CD14-positive monocyte (primary cell): ENCODE measurements around the gene PAPSS2. TPM values are rescaled to one million over a fixed set of nuclear protein-coding genes. Genes with fewer than 3 reads are reported as not detected.
A peak's percentile ranks its signal among the peaks of the same experiment; 100 is the strongest.

Experiments used
- DNase-seq, 3 donors: peaks; one replicate each; pipeline ENCODE4 v3.0.0-alpha.2; 2011 to 2022
- H2AFZ ChIP-seq: 2 replicates; pipeline ENCODE4 v1.6.0; 2012; ENCODE audit warnings: mild to moderate bottlenecking, low read depth, low read length, inconsistent platforms; ENCODE audit not compliant: insufficient read depth, poor library complexity, severe bottlenecking
- H3K27ac ChIP-seq, 2 donors: 1 replicate in 1 of 2; 2 replicates in 1 of 2; pipeline ENCODE4 v1.5.1; 2012 to 2013; ENCODE audit warnings: low read length in 2 of 2, control low read depth in 1 of 2, inconsistent platforms in 1 of 2, low read depth in 1 of 2, mild to moderate bottlenecking in 1 of 2
- H3K27me3 ChIP-seq, 2 donors: one replicate each; pipeline versions ENCODE4 v1.6.0 to v1.6.1; 2011 to 2013; ENCODE audit warnings: low read length in 2 of 2; ENCODE audit not compliant: control insufficient read depth in 2 of 2, insufficient read depth in 2 of 2
- H3K36me3 ChIP-seq, 2 donors: replicated peaks in 1 of 2; 1 replicate in 1 of 2; 2 replicates in 1 of 2; pipeline versions ENCODE4 v1.5.1 to v1.6.1; 2012 to 2013; ENCODE audit warnings: low read length in 2 of 2, control low read depth in 1 of 2, inconsistent platforms in 1 of 2, mild to moderate bottlenecking in 1 of 2; ENCODE audit not compliant: insufficient read depth in 2 of 2, control insufficient read depth in 1 of 2
- H3K4me1 ChIP-seq, 2 donors: 1 replicate in 1 of 2; 2 replicates in 1 of 2; pipeline versions ENCODE4 v1.5.1 to v1.6.1; 2012 to 2013; ENCODE audit warnings: low read length in 2 of 2, control low read depth in 1 of 2, inconsistent platforms in 1 of 2, mild to moderate bottlenecking in 1 of 2, moderate library complexity in 1 of 2; ENCODE audit not compliant: insufficient read depth in 2 of 2, control insufficient read depth in 1 of 2
- H3K4me2 ChIP-seq: replicated peaks from 2 replicates; pipeline ENCODE3; 2012; ENCODE audit warnings: low read length, moderate library complexity, mild to moderate bottlenecking; ENCODE audit not compliant: poor library complexity, severe bottlenecking; ENCODE audit errors: extremely low read depth
- H3K4me3 ChIP-seq, 3 experiments: fragments of 200-600 bp in 1 of 3; sonication (generic) in 1 of 3; replicated peaks in 1 of 3; 1 replicate in 2 of 3; 2 replicates in 1 of 3; pipeline ENCODE4 v1.5.1; 2011 to 2013; ENCODE audit warnings: low read length in 3 of 3, mild to moderate bottlenecking in 3 of 3, control low read depth in 2 of 3, low read depth in 2 of 3, inconsistent platforms in 1 of 3, moderate library complexity in 1 of 3
- H3K79me2 ChIP-seq: 2 replicates; pipeline ENCODE4 v1.6.0; 2012; ENCODE audit warnings: mild to moderate bottlenecking, control low read depth, inconsistent platforms, low read length, moderate library complexity; ENCODE audit not compliant: insufficient read depth
- H3K9ac ChIP-seq: 2 replicates; pipeline ENCODE4 v1.6.0; 2017; ENCODE audit warnings: low read length, mild to moderate bottlenecking; ENCODE audit not compliant: insufficient read depth, poor library complexity, severe bottlenecking
- H3K9me3 ChIP-seq, 2 donors: replicated peaks in 1 of 2; 1 replicate in 1 of 2; 2 replicates in 1 of 2; pipeline versions ENCODE4 v1.5.1 to v1.6.1; 2012 to 2013; ENCODE audit warnings: low read length in 2 of 2, control low read depth in 1 of 2; ENCODE audit not compliant: control insufficient read depth in 1 of 2, insufficient read depth in 1 of 2
- H4K20me1 ChIP-seq: 2 replicates; pipeline ENCODE4 v1.6.0; 2012; ENCODE audit warnings: mild to moderate bottlenecking, low read length, control low read depth, moderate library complexity; ENCODE audit not compliant: insufficient read depth
- H3K27ac Mint-ChIP-seq, 7 donors: one replicate each; pipeline ENCODE4 v1.8.0; 2020; ENCODE audit warnings: mild to moderate bottlenecking in 7 of 7, mixed read lengths in 7 of 7, moderate library complexity in 6 of 7, inconsistent platforms in 2 of 7
- H3K27me3 Mint-ChIP-seq, 3 donors: one replicate each; pipeline ENCODE4 v1.8.0; 2021 to 2022; ENCODE audit warnings: low read depth in 3 of 3, mild to moderate bottlenecking in 3 of 3, mixed read lengths in 3 of 3, moderate library complexity in 3 of 3, inconsistent platforms in 1 of 3
- H3K36me3 Mint-ChIP-seq, 2 donors: one replicate each; pipeline ENCODE4 v1.8.0; 2020; ENCODE audit warnings: mixed read lengths in 2 of 2, inconsistent platforms in 1 of 2, mild to moderate bottlenecking in 1 of 2
- H3K4me1 Mint-ChIP-seq: one replicate; pipeline ENCODE4 v1.8.0; 2020; ENCODE audit warnings: mild to moderate bottlenecking, mixed read lengths
- H3K4me3 Mint-ChIP-seq, 2 donors: one replicate each; pipeline ENCODE4 v1.8.0; 2020; ENCODE audit warnings: mild to moderate bottlenecking in 2 of 2, mixed read lengths in 2 of 2, moderate library complexity in 1 of 2
- H3K9me3 Mint-ChIP-seq, 7 donors: one replicate each; pipeline ENCODE4 v1.8.0; 2020 to 2022; ENCODE audit warnings: mixed read lengths in 7 of 7, mild to moderate bottlenecking in 6 of 7, moderate library complexity in 6 of 7, inconsistent platforms in 2 of 7
- WGBS: methylation state at CpG from one replicate; pipeline ENCODE4 v1.1.5; 2013; ENCODE audit warnings: missing lambda C conversion rate; ENCODE audit not compliant: insufficient coverage; 5-methylcytosine and 5-hydroxymethylcytosine counted together
- intact Hi-C, 2 donors: fragments of 100-400 bp; cut with micrococcal nuclease; formaldehyde crosslinking; loops; one replicate each; pipeline versions ENCODE4 v1.15.0 to v1.15.1; 2023
- polyA plus RNA-seq, 3 donors: library from polyadenylated mRNA; depleted of rRNA in 1 of 3; unstranded in 2 of 3; stranded (reverse) in 1 of 3; fragments of 300-500 nt in 2 of 3; fragments of >200 nt in 1 of 3; fragmentation: Illumina TruSeq in 2 of 3; gene quantifications; 1 replicate in 2 of 3; 2 replicates in 1 of 3; pipeline ENCODE4 v1.2.3, GENCODE V29; 2012 to 2021
- TF ChIP-seq, protein P1 (sequence below): fragments of 200-600 bp; IDR thresholded peaks from one replicate; pipeline ENCODE4 v1.8.0; 2022; ENCODE audit warnings: antibody characterized with exemption, mild to moderate bottlenecking

Gene PAPSS2
- polyA plus RNA-seq, 3 donors = 3.5 to 6.5 (median 6.2) TPM

DNA sequence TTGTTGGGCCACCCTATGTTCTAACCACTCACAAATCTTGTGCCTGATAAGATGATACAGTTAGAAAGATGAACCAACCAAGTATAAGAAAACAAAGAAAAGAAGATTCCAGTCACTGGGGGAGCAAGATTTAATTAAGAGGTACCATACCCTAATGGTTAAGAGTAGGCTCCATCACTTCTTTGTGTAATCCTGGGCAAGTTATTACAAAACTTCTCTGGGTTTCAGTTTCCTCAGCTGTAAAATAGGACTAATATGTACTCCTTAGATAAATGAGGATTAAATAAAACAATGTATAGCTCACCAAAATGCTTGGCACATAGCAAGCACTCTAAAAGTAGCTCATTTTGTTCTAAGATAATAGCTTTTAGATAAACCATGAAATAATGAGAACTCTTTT is 99.9 kb downstream of the PAPSS2 start:
- Mint-ChIP-seq H3K9me3 (no peaks in the 10 kb centered on the region), H3K4me3 (no peak overlapping the region), H3K36me3 (peaks cover 25% of the 10 kb centered on the region in 2 donors), H3K4me1 (peaks cover 33% of the 10 kb centered on the region), H3K27me3 (no peaks in the 10 kb centered on the region), H3K27ac (peak overlapping the region in 5 of 7 donors; percentile 3 to 82 (median 62))
- intact Hi-C loops = loop anchor here in 1 of 2 donors (5.0 kb wide), 1 partner anchor 102 kb away; the partner anchor contains the start of gene PAPSS2
- Histone ChIP-seq H3K79me2 (no peaks in the 10 kb centered on the region), H3K36me3 (peaks cover 16 to 24% of the 10 kb centered on the region in 2 donors), H3K27ac (peak overlapping the region in 1 of 2 donors; percentile 47), H3K9ac (no peak overlapping the region), H3K9me3 (no peaks in the 10 kb centered on the region), H3K4me3 (no peak overlapping the region), H4K20me1 (no peaks in the 10 kb centered on the region), H3K4me1 (peaks cover 19 to 21% of the 10 kb centered on the region in 2 donors), H3K27me3 (no peaks in the 10 kb centered on the region), H2AFZ (no peak overlapping the region), H3K4me2 (no peak overlapping the region)
- DNase-seq = peak in 1 of 3 donors; percentile 18
- TF ChIP-seq, protein P1, sequence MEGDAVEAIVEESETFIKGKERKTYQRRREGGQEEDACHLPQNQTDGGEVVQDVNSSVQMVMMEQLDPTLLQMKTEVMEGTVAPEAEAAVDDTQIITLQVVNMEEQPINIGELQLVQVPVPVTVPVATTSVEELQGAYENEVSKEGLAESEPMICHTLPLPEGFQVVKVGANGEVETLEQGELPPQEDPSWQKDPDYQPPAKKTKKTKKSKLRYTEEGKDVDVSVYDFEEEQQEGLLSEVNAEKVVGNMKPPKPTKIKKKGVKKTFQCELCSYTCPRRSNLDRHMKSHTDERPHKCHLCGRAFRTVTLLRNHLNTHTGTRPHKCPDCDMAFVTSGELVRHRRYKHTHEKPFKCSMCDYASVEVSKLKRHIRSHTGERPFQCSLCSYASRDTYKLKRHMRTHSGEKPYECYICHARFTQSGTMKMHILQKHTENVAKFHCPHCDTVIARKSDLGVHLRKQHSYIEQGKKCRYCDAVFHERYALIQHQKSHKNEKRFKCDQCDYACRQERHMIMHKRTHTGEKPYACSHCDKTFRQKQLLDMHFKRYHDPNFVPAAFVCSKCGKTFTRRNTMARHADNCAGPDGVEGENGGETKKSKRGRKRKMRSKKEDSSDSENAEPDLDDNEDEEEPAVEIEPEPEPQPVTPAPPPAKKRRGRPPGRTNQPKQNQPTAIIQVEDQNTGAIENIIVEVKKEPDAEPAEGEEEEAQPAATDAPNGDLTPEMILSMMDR = no peak

DNA sequence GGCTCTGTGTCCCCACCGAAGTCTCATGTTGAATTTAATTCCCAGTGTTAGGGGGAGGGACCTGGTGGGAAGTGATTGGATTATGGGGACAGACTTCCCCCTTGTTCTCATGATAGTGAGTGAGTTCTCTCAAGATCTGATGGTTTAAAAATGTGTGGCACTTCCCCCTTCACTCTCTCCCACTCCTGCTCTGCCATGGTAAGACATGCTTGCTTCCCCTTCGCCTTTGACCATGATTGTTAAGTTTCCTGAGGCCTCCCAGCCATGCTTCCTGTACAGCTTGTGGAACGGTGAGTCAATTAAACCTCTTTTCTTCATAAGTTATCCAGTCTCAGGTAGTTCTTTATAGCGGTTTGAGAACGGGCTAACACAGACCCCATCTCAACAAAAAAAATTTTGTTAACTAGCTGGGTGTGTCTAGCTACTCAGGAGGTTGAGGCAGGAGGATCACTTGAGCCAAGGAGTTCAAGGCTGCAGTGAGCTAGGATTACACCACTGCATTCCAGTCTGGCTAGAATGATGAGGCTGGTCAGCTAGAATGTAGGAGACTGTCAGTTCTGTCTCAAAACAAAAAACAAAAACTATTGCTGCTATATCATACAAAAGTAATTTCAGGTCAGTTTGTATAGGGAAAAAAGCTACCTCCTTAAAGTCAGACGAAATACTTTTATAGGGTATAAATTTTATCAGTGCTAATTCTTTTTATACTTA is 100.7 kb downstream of the PAPSS2 start:
- Mint-ChIP-seq H3K27me3 (no peaks in the 10 kb centered on the region), H3K36me3 (peaks cover 27 to 29% of the 10 kb centered on the region in 2 donors), H3K4me3 (no peak overlapping the region), H3K27ac (peak overlapping the region; percentile 76 to 87 (median 80)), H3K9me3 (no peaks in the 10 kb centered on the region), H3K4me1 (peaks cover 33% of the 10 kb centered on the region)
- peak; percentile 32 to 85 (median 69) for DNase-seq
- Histone ChIP-seq H3K4me2 (peak overlapping the region; percentile 18), H3K27me3 (no peaks in the 10 kb centered on the region), H3K9ac (no peak overlapping the region), H3K4me1 (peaks cover 19 to 21% of the 10 kb centered on the region in 2 donors), H3K27ac (peak overlapping the region; percentile 11 to 47), H3K4me3 (no peak overlapping the region), H3K36me3 (peaks cover 17 to 18% of the 10 kb centered on the region in 2 donors), H3K79me2 (no peaks in the 10 kb centered on the region), H3K9me3 (no peaks in the 10 kb centered on the region), H2AFZ (no peak overlapping the region), H4K20me1 (no peaks in the 10 kb centered on the region)
- TF ChIP-seq, protein P1 = no peak
- WGBS = 0% methylated on average over 2 of the region's 6 CpGs
- intact Hi-C loops = no loop called here
